Suppressor macrophage treated with lipopolysaccharide for 4 hours (primary cell): Measurements from ENCODE around the gene IFI35.
"Not testable (repeated sequence)": the region's sequence is repeated elsewhere in the genome, so short reads cannot be mapped to it uniquely, and the experiment has no call there.

ENCODE experiments used
- DNase-seq: peaks from one replicate; pipeline ENCODE4 v3.0.0-alpha.2; 2020

The IFI35 gene

GRCh38 chr17:43024407-43025289 lies 18.1 kb downstream of the IFI35 start, which contains the start of gene RND2:
TSS of gene RND2 (plus strand) at chr17:43025231. CDS start at chr17:43025348, 117 bp downstream.
- DNase-seq: peak; percentile 85

GRCh38 chr17:43025290-43025657 lies 18.7 kb downstream of the IFI35 start:
- no peak for DNase-seq

- DNase-seq: no peak
These were observed 19.4 kb downstream of the IFI35 start for GRCh38 chr17:43025766-43026537.

GRCh38 chr17:43026595-43026994 lies 20.0 kb downstream of the IFI35 start:
- no peak for DNase-seq

GRCh38 chr17:43027091-43028032 lies 20.8 kb downstream of the IFI35 start:
- DNase-seq: no peak

- DNase-seq: no peak
These were observed 21.8 kb downstream of the IFI35 start for GRCh38 chr17:43028221-43028861.

- DNase-seq: no peak
These were observed 23.7 kb downstream of the IFI35 start for GRCh38 chr17:43030137-43030767.

GRCh38 chr17:43031666-43032065 lies 25.1 kb downstream of the IFI35 start:
- DNase-seq: no peak

GRCh38 chr17:43033948-43034881 lies 27.6 kb downstream of the IFI35 start:
- no peak for DNase-seq

- no peak for DNase-seq
These were observed 28.3 kb downstream of the IFI35 start for GRCh38 chr17:43034894-43035293.

GRCh38 chr17:43039646-43040045 lies 33.1 kb downstream of the IFI35 start:
- no peak for DNase-seq

- DNase-seq: no peak
These were observed 34.1 kb downstream of the IFI35 start for GRCh38 chr17:43040655-43041054.

GRCh38 chr17:43042025-43042628 lies 35.5 kb downstream of the IFI35 start:
- DNase-seq: no peak

GRCh38 chr17:43043307-43043706 lies 36.7 kb downstream of the IFI35 start:
- no peak for DNase-seq

- DNase-seq: no peak
These were observed 37.4 kb downstream of the IFI35 start for GRCh38 chr17:43044024-43044423.

- DNase-seq: no peak
These were observed 45.4 kb downstream of the IFI35 start for GRCh38 chr17:43051969-43052368.

GRCh38 chr17:43053008-43053407 lies 46.4 kb downstream of the IFI35 start:
- not testable (repeated sequence) for DNase-seq

- DNase-seq: no peak
These were observed 49.5 kb downstream of the IFI35 start for GRCh38 chr17:43056051-43056450.

GRCh38 chr17:43062984-43063638 lies 56.5 kb downstream of the IFI35 start:
- DNase-seq: no peak
